ENCODE results near the gene GPANK1. TPM values are rescaled to one million over a fixed set of nuclear protein-coding genes. Genes with fewer than 3 reads are reported as not detected.

Gene GPANK1
- total and polyA plus RNA-seq, 2 of the 13 experiments (the other 11 are each of a cell fraction or from before 2014, with no cell fraction given): 15.4 to 22.8 TPM

DNA sequence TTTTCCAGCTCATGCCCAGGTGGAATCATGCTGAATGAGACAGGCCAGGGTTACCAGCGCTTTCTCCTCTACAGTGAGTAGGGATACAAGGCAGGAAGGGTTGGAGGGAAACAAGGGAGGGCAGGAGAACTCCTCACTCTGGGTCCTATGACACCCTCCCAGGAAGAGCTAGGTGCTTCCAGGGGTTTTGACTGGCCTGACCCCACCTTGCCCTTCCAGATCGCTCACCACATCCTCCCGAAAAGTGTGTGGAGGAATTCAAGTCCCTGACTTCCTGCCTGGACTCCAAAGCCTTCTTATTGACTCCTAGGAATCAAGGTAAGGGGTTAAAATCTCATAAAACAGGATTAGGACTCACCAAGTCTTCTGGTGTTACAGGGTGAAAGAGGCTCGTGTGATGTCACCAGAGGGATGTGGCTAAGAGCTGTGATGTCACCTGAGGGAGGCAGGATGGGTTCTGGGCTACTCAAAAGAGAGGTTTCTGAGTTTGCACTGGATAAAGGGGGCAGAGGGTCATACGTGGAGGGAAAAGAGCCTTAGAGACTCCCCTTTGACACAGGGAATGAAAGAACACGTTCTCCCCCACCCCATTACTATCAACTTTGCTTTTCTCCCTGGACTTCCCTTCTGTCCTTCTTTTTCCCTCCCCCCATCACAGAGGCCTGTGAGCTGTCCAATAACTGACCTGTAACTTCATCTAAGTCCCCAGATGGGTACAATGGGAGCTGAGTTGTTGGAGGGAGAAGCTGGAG, 7.2 kb downstream of the GPANK1 start (continued):
- TF ChIP-seq, protein P1, sequence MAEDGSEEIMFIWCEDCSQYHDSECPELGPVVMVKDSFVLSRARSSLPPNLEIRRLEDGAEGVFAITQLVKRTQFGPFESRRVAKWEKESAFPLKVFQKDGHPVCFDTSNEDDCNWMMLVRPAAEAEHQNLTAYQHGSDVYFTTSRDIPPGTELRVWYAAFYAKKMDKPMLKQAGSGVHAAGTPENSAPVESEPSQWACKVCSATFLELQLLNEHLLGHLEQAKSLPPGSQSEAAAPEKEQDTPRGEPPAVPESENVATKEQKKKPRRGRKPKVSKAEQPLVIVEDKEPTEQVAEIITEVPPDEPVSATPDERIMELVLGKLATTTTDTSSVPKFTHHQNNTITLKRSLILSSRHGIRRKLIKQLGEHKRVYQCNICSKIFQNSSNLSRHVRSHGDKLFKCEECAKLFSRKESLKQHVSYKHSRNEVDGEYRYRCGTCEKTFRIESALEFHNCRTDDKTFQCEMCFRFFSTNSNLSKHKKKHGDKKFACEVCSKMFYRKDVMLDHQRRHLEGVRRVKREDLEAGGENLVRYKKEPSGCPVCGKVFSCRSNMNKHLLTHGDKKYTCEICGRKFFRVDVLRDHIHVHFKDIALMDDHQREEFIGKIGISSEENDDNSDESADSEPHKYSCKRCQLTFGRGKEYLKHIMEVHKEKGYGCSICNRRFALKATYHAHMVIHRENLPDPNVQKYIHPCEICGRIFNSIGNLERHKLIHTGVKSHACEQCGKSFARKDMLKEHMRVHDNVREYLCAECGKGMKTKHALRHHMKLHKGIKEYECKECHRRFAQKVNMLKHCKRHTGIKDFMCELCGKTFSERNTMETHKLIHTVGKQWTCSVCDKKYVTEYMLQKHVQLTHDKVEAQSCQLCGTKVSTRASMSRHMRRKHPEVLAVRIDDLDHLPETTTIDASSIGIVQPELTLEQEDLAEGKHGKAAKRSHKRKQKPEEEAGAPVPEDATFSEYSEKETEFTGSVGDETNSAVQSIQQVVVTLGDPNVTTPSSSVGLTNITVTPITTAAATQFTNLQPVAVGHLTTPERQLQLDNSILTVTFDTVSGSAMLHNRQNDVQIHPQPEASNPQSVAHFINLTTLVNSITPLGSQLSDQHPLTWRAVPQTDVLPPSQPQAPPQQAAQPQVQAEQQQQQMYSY (CRISPR knock-in tag; IDR thresholded peaks at IDR 0.05): no peak
- TF ChIP-seq ZNF644 (CRISPR knock-in tag; IDR thresholded peaks at IDR 0.05; ENCODE audit: low read depth): no peak
- no peak for TF ChIP-seq ZNF333 (CRISPR knock-in tag; IDR thresholded peaks at IDR 0.05; ENCODE audit: borderline replicate concordance)
- TF ChIP-seq ZNF142 (CRISPR knock-in tag; IDR thresholded peaks at IDR 0.05): no peak
- TF ChIP-seq ATF5 (CRISPR knock-in tag; IDR thresholded peaks at IDR 0.05; ENCODE audit: low read depth): no peak
- TF ChIP-seq KAT7 (CRISPR knock-in tag; IDR thresholded peaks at IDR 0.05; ENCODE audit: borderline replicate concordance): no peak
- TF ChIP-seq TAF1 (CRISPR knock-in tag; IDR thresholded peaks at IDR 0.05): no peak
- TF ChIP-seq ZNF503 (CRISPR knock-in tag; IDR thresholded peaks at IDR 0.05): no peak
- no peak for TF ChIP-seq ZNF33A (CRISPR knock-in tag; IDR thresholded peaks at IDR 0.05; ENCODE audit: borderline replicate concordance)
- no peak for TF ChIP-seq ZNF207 (IDR thresholded peaks at IDR 0.05; ENCODE audit: borderline replicate concordance)
- TF ChIP-seq ZNF20 (CRISPR knock-in tag; IDR thresholded peaks at IDR 0.05): no peak
- TF ChIP-seq NCOA2 (CRISPR knock-in tag; IDR thresholded peaks at IDR 0.05): no peak

Data from HepG2 (cell line).